ENCODE measurements around the gene OR2AJ1. TPM values are rescaled to one million over a fixed set of nuclear protein-coding genes. Genes with fewer than 3 reads are reported as not detected.

OR2AJ1 gene
- total RNA-seq, 2 experiments from 2014 or later: not detected

- no peak within 1 kb of the TSS for H3K4me2 ChIP-seq (ENCODE audit: low read length)
- TF ChIP-seq EZH2phosphoT487 (IDR thresholded peaks at IDR 0.05; ENCODE audit: borderline replicate concordance, low read depth, low read length): no peak
- TF ChIP-seq CTCF (conservative IDR thresholded peaks at IDR 0.05; ENCODE audit: low read length): no peak
- BruUV-seq (replicated peaks): no TSS peak
- H3K9me3 ChIP-seq (ENCODE audit: low read length): no peaks in the 10 kb centered on the region
- POLR2A ChIA-PET: no interaction called here
- no peaks in the 10 kb centered on the region for H3K79me2 ChIP-seq (ENCODE audit: insufficient read depth, low read depth, low read length)
- H3K36me3 ChIP-seq (ENCODE audit: insufficient read depth, low read length): no peaks in the 10 kb centered on the region
- H2AFZ ChIP-seq (ENCODE audit: low read length): no peak within 1 kb of the TSS
- no peaks in the 10 kb centered on the region for H3K4me1 ChIP-seq (ENCODE audit: insufficient read depth, low read length, poor library complexity, severe bottlenecking)
- no peak within 1 kb of the TSS for H3K27ac ChIP-seq (ENCODE audit: low read depth, low read length, poor library complexity, severe bottlenecking)
- CTCF ChIA-PET (ENCODE audit: unreplicated experiment): no interaction called here
- DNase-seq (ENCODE audit: low spot score): no peak
- H4K20me1 ChIP-seq (ENCODE audit: insufficient read depth, low read length): no peaks in the 10 kb centered on the region
- H3K9me2 ChIP-seq (ENCODE audit: insufficient read depth, low read length): no peaks in the 10 kb centered on the region
- H3K4me3 ChIP-seq (ENCODE audit: low read depth, low read length, poor library complexity, severe bottlenecking): no peak within 1 kb of the TSS
- intact Hi-C loops (cut with micrococcal nuclease; ENCODE audit: unreplicated experiment): no loop called here
Measured at GRCh38 chr1:247964933-247965332, 40.2 kb downstream of the OR2AJ1 start, which contains the start of gene OR2AK2. OR2AK2 (plus strand) TSS chr1:247965233; CDS start chr1:247965377, 144 bp downstream.

- H3K4me1 ChIP-seq (ENCODE audit: insufficient read depth, low read length, poor library complexity, severe bottlenecking): no peaks in the 10 kb centered on the region
- no peak overlapping the region for H3K4me2 ChIP-seq (ENCODE audit: low read length)
- H2AFZ ChIP-seq (ENCODE audit: low read length): no peak overlapping the region
- H3K36me3 ChIP-seq (ENCODE audit: insufficient read depth, low read length): no peaks in the 10 kb centered on the region
- no peak overlapping the region for H3K4me3 ChIP-seq (ENCODE audit: low read depth, low read length, poor library complexity, severe bottlenecking)
- no peaks in the 10 kb centered on the region for H3K9me3 ChIP-seq (ENCODE audit: low read length)
- DNase-seq (ENCODE audit: low spot score): no peak
- intact Hi-C loops (cut with micrococcal nuclease; ENCODE audit: unreplicated experiment): no loop called here
- CTCF ChIA-PET (ENCODE audit: unreplicated experiment): no interaction called here
- no peaks in the 10 kb centered on the region for H3K79me2 ChIP-seq (ENCODE audit: insufficient read depth, low read depth, low read length)
- POLR2A ChIA-PET: no interaction called here
- no peak overlapping the region for H3K27ac ChIP-seq (ENCODE audit: low read depth, low read length, poor library complexity, severe bottlenecking)
- H4K20me1 ChIP-seq (ENCODE audit: insufficient read depth, low read length): no peaks in the 10 kb centered on the region
- no peak for TF ChIP-seq EZH2phosphoT487 (IDR thresholded peaks at IDR 0.05; ENCODE audit: borderline replicate concordance, low read depth, low read length)
- no peak for TF ChIP-seq CTCF (conservative IDR thresholded peaks at IDR 0.05; ENCODE audit: low read length)
- H3K9me2 ChIP-seq (ENCODE audit: insufficient read depth, low read length): no peaks in the 10 kb centered on the region
- BruUV-seq (replicated peaks): no TSS peak
Measured at GRCh38 chr1:247966532-247967204, 42.0 kb downstream of the OR2AJ1 start.

Other genes with a start within 250 kb of the OR2AJ1 start
- gene OR13G1, start 245.2 kb upstream of the OR2AJ1 start, total RNA-seq (2014; rRNA removed; shearing (Covaris generic)): not detected in 2 replicates
- gene OR13G1, start 245.2 kb upstream of the OR2AJ1 start, total RNA-seq (2022): not detected in 2 replicates
- not detected in 2 replicates for gene OR6F1, start 208.2 kb upstream of the OR2AJ1 start, total RNA-seq (2014; rRNA removed; shearing (Covaris generic))
- gene OR6F1, start 208.2 kb upstream of the OR2AJ1 start, total RNA-seq (2022): not detected in 2 replicates
- gene OR14K1, start 186.3 kb upstream of the OR2AJ1 start, total RNA-seq (2014; rRNA removed; shearing (Covaris generic)): not detected in 2 replicates
- not detected in 2 replicates for gene OR14K1, start 186.3 kb upstream of the OR2AJ1 start, total RNA-seq (2022)
- not detected in 2 replicates for gene OR14A2, start 176.7 kb upstream of the OR2AJ1 start, total RNA-seq (2014; rRNA removed; shearing (Covaris generic))
- not detected in 2 replicates for gene OR14A2, start 176.7 kb upstream of the OR2AJ1 start, total RNA-seq (2022)
- gene OR1C1, start 164.3 kb upstream of the OR2AJ1 start, total RNA-seq (2014; rRNA removed; shearing (Covaris generic)): not detected in 2 replicates
- not detected in 2 replicates for gene OR1C1, start 164.3 kb upstream of the OR2AJ1 start, total RNA-seq (2022)
- not detected in 2 replicates for gene OR14A16, start 100.8 kb upstream of the OR2AJ1 start, total RNA-seq (2014; rRNA removed; shearing (Covaris generic))
- gene OR14A16, start 100.8 kb upstream of the OR2AJ1 start, total RNA-seq (2022): not detected in 2 replicates
- gene OR11L1, start 83.0 kb upstream of the OR2AJ1 start, total RNA-seq (2014; rRNA removed; shearing (Covaris generic)): not detected in 2 replicates
- gene OR11L1, start 83.0 kb upstream of the OR2AJ1 start, total RNA-seq (2022): not detected in 2 replicates
- not detected in 2 replicates for gene TRIM58, start 67.7 kb upstream of the OR2AJ1 start, total RNA-seq (2014; rRNA removed; shearing (Covaris generic))
- gene TRIM58, start 67.7 kb upstream of the OR2AJ1 start, total RNA-seq (2022): not detected in 2 replicates
- not detected in 2 replicates for gene OR2W3, start 29.3 kb upstream of the OR2AJ1 start, total RNA-seq (2014; rRNA removed; shearing (Covaris generic))
- gene OR2W3, start 29.3 kb upstream of the OR2AJ1 start, total RNA-seq (2022): not detected in 2 replicates
- gene OR2T8, start 4.6 kb upstream of the OR2AJ1 start, total RNA-seq (2014; rRNA removed; shearing (Covaris generic)): not detected in 2 replicates
- not detected in 2 replicates for gene OR2T8, start 4.6 kb upstream of the OR2AJ1 start, total RNA-seq (2022)
- not detected in 2 replicates for gene OR2L8, start 24.0 kb downstream of the OR2AJ1 start, total RNA-seq (2014; rRNA removed; shearing (Covaris generic))
- not detected in 2 replicates for gene OR2L8, start 24.0 kb downstream of the OR2AJ1 start, total RNA-seq (2022)
- 0.15 TPM in 1 of 2 replicates, not detected in the other for gene OR2AK2, start 40.3 kb downstream of the OR2AJ1 start, total RNA-seq (2014; rRNA removed; shearing (Covaris generic))
- not detected in 2 replicates for gene OR2AK2, start 40.3 kb downstream of the OR2AJ1 start, total RNA-seq (2022)
- gene OR2L5, start 88.8 kb downstream of the OR2AJ1 start, total RNA-seq (2014; rRNA removed; shearing (Covaris generic)): not detected in 2 replicates
- gene OR2L5, start 88.8 kb downstream of the OR2AJ1 start, total RNA-seq (2022): not detected in 2 replicates
- gene OR2L2, start 105.2 kb downstream of the OR2AJ1 start, total RNA-seq (2014; rRNA removed; shearing (Covaris generic)): 0.06 TPM in 1 of 2 replicates, not detected in the other
- gene OR2L2, start 105.2 kb downstream of the OR2AJ1 start, total RNA-seq (2022): 0.07 and 0.10 TPM in 2 replicates
- gene OR2L3, start 121.9 kb downstream of the OR2AJ1 start, total RNA-seq (2014; rRNA removed; shearing (Covaris generic)): 0.15 TPM in 1 of 2 replicates, not detected in the other
- not detected in 2 replicates for gene OR2L3, start 121.9 kb downstream of the OR2AJ1 start, total RNA-seq (2022)
- not detected in 2 replicates for gene OR2L13, start 170.3 kb downstream of the OR2AJ1 start, total RNA-seq (2014; rRNA removed; shearing (Covaris generic))
- gene OR2L13, start 170.3 kb downstream of the OR2AJ1 start, total RNA-seq (2022): not detected in 2 replicates
- gene OR2M5, start 220.3 kb downstream of the OR2AJ1 start, total RNA-seq (2014; rRNA removed; shearing (Covaris generic)): not detected in 2 replicates
- gene OR2M5, start 220.3 kb downstream of the OR2AJ1 start, total RNA-seq (2022): not detected in 2 replicates
- not detected in 2 replicates for gene OR2M2, start 249.9 kb downstream of the OR2AJ1 start, total RNA-seq (2014; rRNA removed; shearing (Covaris generic))
- not detected in 2 replicates for gene OR2M2, start 249.9 kb downstream of the OR2AJ1 start, total RNA-seq (2022)